ENCODE results near the gene ZNF77. TPM values are rescaled to one million over a fixed set of nuclear protein-coding genes. Genes with fewer than 3 reads are reported as not detected.

The ZNF77 gene
- total and polyA plus RNA-seq, 2 donors from 2014 or later: 2.4 to 5.1 TPM

GRCh38 chr19:2970201-2970835 lies 25.5 kb upstream of the ZNF77 start:
- Histone ChIP-seq H3K4me3 (ENCODE audit: low read length in 3 of 3) (no peak overlapping the region), H3K9ac (ENCODE audit: low read length in 3 of 3) (no peak overlapping the region), H3K36me3 (ENCODE audit: control insufficient read depth in 2 of 3, insufficient read depth in 3 of 3, low read length in 3 of 3) (no peaks in the 10 kb centered on the region), H3K9me3 (ENCODE audit: control insufficient read depth in 2 of 3, insufficient read depth in 1 of 3, low read length in 3 of 3) (no peaks in the 10 kb centered on the region), H3K4me1 (ENCODE audit: control insufficient read depth in 2 of 3, insufficient read depth in 2 of 3, low read depth in 1 of 3, low read length in 3 of 3) (peaks cover 0 to 15% (median 11%) of the 10 kb centered on the region in 3 donors), H3K27me3 (ENCODE audit: control insufficient read depth, insufficient read depth, low read length) (no peaks in the 10 kb centered on the region), H3K27ac (ENCODE audit: low read depth in 2 of 2, low read length in 2 of 2) (peak overlapping the region; percentile 68 to 80)
- peak in 1 of 5 donors; percentile 31 for DNase-seq
- no peak for FAIRE-seq
- no peak for TF ChIP-seq CTCF (IDR thresholded peaks at IDR 0.05; ENCODE audit: borderline replicate concordance, extremely low read depth, insufficient read depth)
- intact Hi-C loops (cut with DNase I): no loop called here

- DNase-seq (peak; percentile 64 to 89 (median 72)), FAIRE-seq (no peak)
- Histone ChIP-seq H3K36me3 (ENCODE audit: control insufficient read depth in 2 of 3, insufficient read depth in 3 of 3, low read length in 3 of 3) (no peaks in the 10 kb centered on the region), H3K9ac (ENCODE audit: low read length in 3 of 3) (no peak overlapping the region), H3K27me3 (ENCODE audit: control insufficient read depth, insufficient read depth, low read length) (no peaks in the 10 kb centered on the region), H3K4me1 (ENCODE audit: control insufficient read depth in 2 of 3, insufficient read depth in 2 of 3, low read depth in 1 of 3, low read length in 3 of 3) (peaks cover 0 to 15% (median 11%) of the 10 kb centered on the region in 3 donors), H3K4me3 (ENCODE audit: low read length in 3 of 3) (no peak overlapping the region), H3K27ac (ENCODE audit: low read depth in 2 of 2, low read length in 2 of 2) (peak overlapping the region; percentile 83 to 84), H3K9me3 (ENCODE audit: control insufficient read depth in 2 of 3, insufficient read depth in 1 of 3, low read length in 3 of 3) (no peaks in the 10 kb centered on the region)
- intact Hi-C loops (cut with DNase I): loop anchor here (10.0 kb wide), 1 partner anchor 136 kb away; no protein-coding TSS in a partner anchor
- TF ChIP-seq CTCF (IDR thresholded peaks at IDR 0.05; ENCODE audit: borderline replicate concordance, extremely low read depth, insufficient read depth): no peak
Observed at GRCh38 chr19:2969104-2969504, 24.3 kb upstream of the ZNF77 start.

- Histone ChIP-seq H3K4me1 (ENCODE audit: control insufficient read depth in 2 of 3, insufficient read depth in 2 of 3, low read depth in 1 of 3, low read length in 3 of 3) (peaks cover 0 to 15% (median 11%) of the 10 kb centered on the region in 3 donors), H3K36me3 (ENCODE audit: control insufficient read depth in 2 of 3, insufficient read depth in 3 of 3, low read length in 3 of 3) (no peaks in the 10 kb centered on the region), H3K27ac (ENCODE audit: low read depth in 2 of 2, low read length in 2 of 2) (no peak overlapping the region), H3K4me3 (ENCODE audit: low read length in 3 of 3) (no peak overlapping the region), H3K9me3 (ENCODE audit: control insufficient read depth in 2 of 3, insufficient read depth in 1 of 3, low read length in 3 of 3) (no peaks in the 10 kb centered on the region), H3K27me3 (ENCODE audit: control insufficient read depth, insufficient read depth, low read length) (no peaks in the 10 kb centered on the region), H3K9ac (ENCODE audit: low read length in 3 of 3) (no peak overlapping the region)
- no peak for FAIRE-seq
- TF ChIP-seq CTCF (IDR thresholded peaks at IDR 0.05; ENCODE audit: borderline replicate concordance, extremely low read depth, insufficient read depth): no peak
- intact Hi-C loops (cut with DNase I): loop anchor here (10.0 kb wide), 1 partner anchor 137 kb away; no protein-coding TSS in a partner anchor
- no peak for DNase-seq
Observed at GRCh38 chr19:2967972-2968371, 23.2 kb upstream of the ZNF77 start.
